Gastrocnemius medialis (tissue), 4 donors: ENCODE results near the gene ZNF135.

Source experiments
- POLR2A ChIP-seq, 2 donors: fragments of 450-650 bp; IDR thresholded peaks; one replicate each; pipeline ENCODE4 v1.6.1; 2017; ENCODE audit warnings: antibody characterized with exemption in 2 of 2, mild to moderate bottlenecking in 2 of 2, moderate library complexity in 2 of 2
- TF ChIP-seq, protein P1 (sequence below), 5 experiments: fragments of 450-650 bp in 3 of 5; fragments of 200-600 bp in 2 of 5; sonication (generic) in 2 of 5; IDR thresholded peaks in 4 of 5; conservative IDR thresholded peaks in 1 of 5; 1 replicate in 4 of 5; 2 replicates in 1 of 5; pipeline ENCODE4 v1.5.1; 2016 to 2019; ENCODE audit warnings: antibody characterized with exemption in 5 of 5, mild to moderate bottlenecking in 3 of 5, moderate library complexity in 3 of 5

DNA sequence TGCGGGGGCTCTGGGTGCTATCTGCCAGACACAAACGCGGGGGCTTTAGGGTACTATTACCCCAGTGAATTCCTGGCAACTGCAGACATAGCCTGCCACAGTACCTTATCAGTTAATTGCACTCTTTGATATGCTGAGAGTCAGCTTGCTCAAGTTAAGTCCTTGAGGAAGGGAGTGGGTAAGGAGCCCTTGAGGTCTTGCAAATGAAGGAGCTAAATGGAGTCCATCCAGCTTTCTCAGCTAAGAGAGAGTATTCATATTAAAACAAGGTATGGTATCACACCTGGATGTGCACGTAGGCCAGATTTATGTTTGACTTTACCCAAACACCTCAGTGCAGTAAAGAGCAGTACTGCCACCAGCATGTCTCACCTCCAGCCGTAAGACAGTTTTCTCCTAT lies 44.9 kb upstream of the ZNF135 start:
- TF ChIP-seq, protein P1, sequence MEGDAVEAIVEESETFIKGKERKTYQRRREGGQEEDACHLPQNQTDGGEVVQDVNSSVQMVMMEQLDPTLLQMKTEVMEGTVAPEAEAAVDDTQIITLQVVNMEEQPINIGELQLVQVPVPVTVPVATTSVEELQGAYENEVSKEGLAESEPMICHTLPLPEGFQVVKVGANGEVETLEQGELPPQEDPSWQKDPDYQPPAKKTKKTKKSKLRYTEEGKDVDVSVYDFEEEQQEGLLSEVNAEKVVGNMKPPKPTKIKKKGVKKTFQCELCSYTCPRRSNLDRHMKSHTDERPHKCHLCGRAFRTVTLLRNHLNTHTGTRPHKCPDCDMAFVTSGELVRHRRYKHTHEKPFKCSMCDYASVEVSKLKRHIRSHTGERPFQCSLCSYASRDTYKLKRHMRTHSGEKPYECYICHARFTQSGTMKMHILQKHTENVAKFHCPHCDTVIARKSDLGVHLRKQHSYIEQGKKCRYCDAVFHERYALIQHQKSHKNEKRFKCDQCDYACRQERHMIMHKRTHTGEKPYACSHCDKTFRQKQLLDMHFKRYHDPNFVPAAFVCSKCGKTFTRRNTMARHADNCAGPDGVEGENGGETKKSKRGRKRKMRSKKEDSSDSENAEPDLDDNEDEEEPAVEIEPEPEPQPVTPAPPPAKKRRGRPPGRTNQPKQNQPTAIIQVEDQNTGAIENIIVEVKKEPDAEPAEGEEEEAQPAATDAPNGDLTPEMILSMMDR (IDR thresholded peaks at IDR 0.05 in 4 of 5, conservative IDR thresholded peaks at IDR 0.05 in 1 of 5): no peak
- TF ChIP-seq POLR2A (IDR thresholded peaks at IDR 0.05): no peak
